A549 (cell line): Measurements from ENCODE around the gene PRPF40A.

Experiments used
- CTCF ChIP-seq: fragments of >200 bp; sonication (Bioruptor Twin); formaldehyde crosslinking; IDR thresholded peaks from 3 replicates; pipeline ENCODE4 v1.5.1; 2016
- E2F6 ChIP-seq: IDR thresholded peaks from 2 replicates; pipeline ENCODE4 v1.6.1; 2012; ENCODE audit warnings: low read depth, borderline replicate concordance
- ELK1 ChIP-seq: fragments of 150-350 bp; IDR thresholded peaks from 2 replicates; pipeline ENCODE4 v1.6.1; 2014; ENCODE audit warnings: low read depth, mild to moderate bottlenecking, low read length
- EP300 ChIP-seq, 2 experiments: fragments of >200 bp; sonication (Bioruptor Twin); formaldehyde crosslinking; IDR thresholded peaks; 2 replicates in 1 of 2; 3 replicates in 1 of 2; pipeline ENCODE4 v1.6.1; 2016 to 2017
- HDAC2 ChIP-seq: fragments of 200-600 bp; sonication (generic); IDR thresholded peaks from 2 replicates; pipeline ENCODE4 v1.6.1; 2016
- KDM1A ChIP-seq: fragments of 200-600 bp; sonication (generic); IDR thresholded peaks from 2 replicates; pipeline ENCODE4 v1.6.1; 2016; ENCODE audit warnings: low read depth, mild to moderate bottlenecking
- MYC ChIP-seq: IDR thresholded peaks from 2 replicates; pipeline ENCODE4 v1.6.1; 2012; ENCODE audit warnings: mild to moderate bottlenecking, inconsistent platforms, low read length, improper control_type of control experiment, borderline replicate concordance
- POLR2A ChIP-seq: IDR thresholded peaks from 2 replicates; pipeline ENCODE4 v1.6.1; 2012; ENCODE audit warnings: mild to moderate bottlenecking, low read length
- SMC3 ChIP-seq: fragments of >200 bp; sonication (Bioruptor Twin); formaldehyde crosslinking; IDR thresholded peaks from 3 replicates; pipeline ENCODE4 v1.6.1; 2018; ENCODE audit warnings: inconsistent platforms
- USF2 ChIP-seq: fragments of 450-650 bp; IDR thresholded peaks from 2 replicates; pipeline ENCODE4 v1.6.1; 2014; ENCODE audit warnings: antibody characterized with exemption

- TF ChIP-seq POLR2A: no peak
- TF ChIP-seq CTCF: no peak
- no peak for TF ChIP-seq E2F6
- no peak for TF ChIP-seq KDM1A
- no peak for TF ChIP-seq SMC3
- no peak for TF ChIP-seq MYC
- TF ChIP-seq EP300 (IDR thresholded peaks at IDR 0.05): no peak
- no peak for TF ChIP-seq USF2
- no peak for TF ChIP-seq ELK1
- TF ChIP-seq HDAC2: no peak
Measured at GRCh38 chr2:152761214-152761613, 44.0 kb upstream of the PRPF40A start.
